Vagina (tissue), 2 donors: ENCODE data around the gene TUT4.

Source experiments
- CTCF ChIP-seq, 3 experiments: fragments of 450-650 bp in 2 of 3; fragments of 200-600 bp in 1 of 3; sonication (generic) in 1 of 3; IDR thresholded peaks; one replicate each; pipeline ENCODE4 v1.5.1; 2017 to 2019; ENCODE audit warnings: antibody characterized with exemption in 3 of 3, mild to moderate bottlenecking in 2 of 3, moderate library complexity in 2 of 3
- POLR2AphosphoS5 ChIP-seq, 2 donors: sonication (generic); formaldehyde crosslinking; IDR thresholded peaks; one replicate each; pipeline ENCODE4 v1.9.0; 2017; ENCODE audit warnings: antibody characterized with exemption in 2 of 2, mild to moderate bottlenecking in 2 of 2, low read depth in 1 of 2; ENCODE audit not compliant: insufficient read depth in 1 of 2

GRCh38 chr1:52595061-52595460, 42.2 kb upstream of the TUT4 start:
- TF ChIP-seq POLR2AphosphoS5 (IDR thresholded peaks at IDR 0.05; ENCODE audit: insufficient read depth in 1 of 2, low read depth in 1 of 2) (no peak), CTCF (IDR thresholded peaks at IDR 0.05) (no peak)
